ENCODE results near the gene KRTAP10-9.
"Not testable (repeated sequence)": the region's sequence is repeated elsewhere in the genome, so short reads cannot be mapped to it uniquely, and the experiment has no call there.

KRTAP10-9 gene

DNA sequence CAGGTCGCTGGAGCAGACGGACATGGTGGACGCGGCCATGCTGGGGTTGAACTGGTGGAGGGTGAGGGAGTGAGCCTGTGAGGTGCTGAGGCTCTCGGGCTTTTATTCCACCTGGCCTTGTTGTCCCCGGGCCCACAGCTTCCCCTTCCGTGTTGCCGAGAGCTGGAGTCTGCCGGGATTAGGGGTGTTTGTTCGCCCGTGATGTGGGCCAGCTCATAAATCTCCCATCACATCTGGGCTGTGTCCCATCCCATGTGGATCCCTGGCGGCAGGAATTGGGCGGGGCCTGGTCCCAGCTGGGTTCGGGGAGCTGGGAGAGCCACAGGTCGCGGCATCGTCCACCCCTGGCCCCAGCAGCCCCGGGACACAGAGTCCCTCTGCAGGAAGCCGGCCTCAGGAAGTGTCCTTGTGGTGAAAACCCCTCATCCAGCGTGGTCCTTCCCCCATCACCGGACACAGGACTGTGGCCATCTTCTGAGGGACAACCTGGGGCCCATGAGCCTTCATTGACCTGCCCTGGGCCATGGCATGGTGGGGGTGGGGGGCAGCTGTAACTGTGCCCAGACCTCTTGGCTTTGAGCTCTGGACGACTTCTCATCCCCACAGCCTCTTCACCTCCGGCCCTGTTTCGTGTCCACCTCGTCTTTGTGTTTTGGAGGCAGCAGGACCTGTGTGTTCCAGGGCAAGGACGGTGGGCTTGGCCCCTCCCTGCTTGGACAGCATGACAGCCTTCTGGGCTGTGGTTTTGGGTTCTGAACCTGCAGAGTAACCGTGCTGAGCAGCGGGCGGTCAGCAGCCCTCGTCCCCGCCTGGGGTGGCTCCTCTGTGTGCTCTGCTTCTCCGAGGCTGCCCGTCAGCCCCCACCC lies 34.2 kb upstream of the KRTAP10-9 start, which contains the start of gene KRTAP10-6:
KRTAP10-6 (minus strand) TSS at position 60 of the 866 bp plus-strand sequence; CDS start at position 39, 21 bp downstream.
- no peak for TF ChIP-seq POLR2A (IDR thresholded peaks at IDR 0.05; ENCODE audit: low read depth, low read length)
- FAIRE-seq: no peak
- DNase-seq (ENCODE audit: insufficient read length, low spot score): no peak

GRCh38 chr21:44593598-44594405 lies 33.1 kb upstream of the KRTAP10-9 start:
- no peak for DNase-seq (ENCODE audit: insufficient read length, low spot score)
- TF ChIP-seq POLR2A (IDR thresholded peaks at IDR 0.05; ENCODE audit: low read depth, low read length): no peak
- FAIRE-seq: no peak

DNA sequence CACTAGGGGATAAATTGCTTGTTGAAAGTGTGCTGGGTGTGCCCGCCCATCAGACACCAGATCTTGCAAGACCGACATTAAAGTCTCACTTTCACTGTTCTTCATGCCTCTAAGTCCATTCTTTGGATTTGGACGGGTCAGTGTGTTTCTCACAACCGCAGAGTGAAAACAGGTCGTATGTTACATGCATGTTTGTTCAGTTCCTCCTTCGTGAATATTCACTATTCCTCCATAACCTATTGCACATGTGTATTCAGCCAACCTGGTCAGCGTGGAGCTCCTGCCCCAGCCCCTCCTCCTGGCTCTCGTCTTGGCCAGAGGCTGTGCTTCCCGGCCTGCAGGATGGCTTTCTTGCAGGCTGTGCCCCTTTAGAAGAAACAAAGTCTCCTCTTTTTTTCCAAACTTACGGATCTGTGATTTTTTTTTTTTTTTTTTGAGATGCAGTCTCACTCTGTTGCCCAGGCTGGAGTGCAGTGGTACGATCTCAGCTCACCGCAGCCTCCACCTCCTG lies 32.4 kb upstream of the KRTAP10-9 start:
- DNase-seq (ENCODE audit: insufficient read length, low spot score) (no peak), FAIRE-seq (no peak)
- TF ChIP-seq POLR2A (IDR thresholded peaks at IDR 0.05; ENCODE audit: low read depth, low read length): no peak

GRCh38 chr21:44595524-44595923 lies 31.4 kb upstream of the KRTAP10-9 start:
- FAIRE-seq (no peak), DNase-seq (ENCODE audit: insufficient read length, low spot score) (no peak)
- TF ChIP-seq POLR2A (IDR thresholded peaks at IDR 0.05; ENCODE audit: low read depth, low read length): no peak

DNA sequence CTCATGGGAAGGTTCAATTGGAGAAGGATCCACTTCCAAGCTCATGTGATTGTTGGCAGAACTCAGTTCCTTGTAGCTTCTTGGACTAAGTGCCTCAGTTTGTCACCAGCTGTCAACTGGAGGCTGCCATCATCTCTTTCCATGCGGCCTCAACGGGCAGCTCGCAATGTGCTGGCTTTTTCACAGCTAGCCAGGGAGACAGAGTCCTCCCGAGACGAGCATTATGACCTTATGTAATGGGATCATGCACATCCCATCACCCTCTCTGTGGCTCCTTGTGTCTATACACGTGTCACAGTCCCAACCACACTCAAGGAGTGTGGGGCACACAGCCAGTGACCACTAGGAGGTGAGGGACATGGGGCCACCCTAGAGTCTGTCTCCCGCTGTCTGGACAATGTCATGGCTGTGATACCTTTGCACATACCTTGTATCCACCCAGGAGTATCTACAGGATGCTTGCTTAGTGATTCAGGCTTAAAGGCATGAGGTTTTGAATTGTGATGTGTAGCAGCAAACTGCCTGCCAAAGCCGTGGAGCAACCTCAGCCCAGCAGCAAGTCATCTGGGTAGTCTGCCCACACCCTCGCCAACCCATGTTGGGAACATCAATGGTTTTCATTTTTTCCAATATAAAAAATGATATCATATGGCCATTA lies 30.7 kb upstream of the KRTAP10-9 start:
- DNase-seq (ENCODE audit: insufficient read length, low spot score): no peak
- no peak for FAIRE-seq
- TF ChIP-seq POLR2A (IDR thresholded peaks at IDR 0.05; ENCODE audit: low read depth, low read length): no peak

GRCh38 chr21:44598061-44598460 lies 28.8 kb upstream of the KRTAP10-9 start:
- DNase-seq (ENCODE audit: insufficient read length, low spot score): no peak
- no peak for FAIRE-seq
- TF ChIP-seq POLR2A (IDR thresholded peaks at IDR 0.05; ENCODE audit: low read depth, low read length): no peak

DNA sequence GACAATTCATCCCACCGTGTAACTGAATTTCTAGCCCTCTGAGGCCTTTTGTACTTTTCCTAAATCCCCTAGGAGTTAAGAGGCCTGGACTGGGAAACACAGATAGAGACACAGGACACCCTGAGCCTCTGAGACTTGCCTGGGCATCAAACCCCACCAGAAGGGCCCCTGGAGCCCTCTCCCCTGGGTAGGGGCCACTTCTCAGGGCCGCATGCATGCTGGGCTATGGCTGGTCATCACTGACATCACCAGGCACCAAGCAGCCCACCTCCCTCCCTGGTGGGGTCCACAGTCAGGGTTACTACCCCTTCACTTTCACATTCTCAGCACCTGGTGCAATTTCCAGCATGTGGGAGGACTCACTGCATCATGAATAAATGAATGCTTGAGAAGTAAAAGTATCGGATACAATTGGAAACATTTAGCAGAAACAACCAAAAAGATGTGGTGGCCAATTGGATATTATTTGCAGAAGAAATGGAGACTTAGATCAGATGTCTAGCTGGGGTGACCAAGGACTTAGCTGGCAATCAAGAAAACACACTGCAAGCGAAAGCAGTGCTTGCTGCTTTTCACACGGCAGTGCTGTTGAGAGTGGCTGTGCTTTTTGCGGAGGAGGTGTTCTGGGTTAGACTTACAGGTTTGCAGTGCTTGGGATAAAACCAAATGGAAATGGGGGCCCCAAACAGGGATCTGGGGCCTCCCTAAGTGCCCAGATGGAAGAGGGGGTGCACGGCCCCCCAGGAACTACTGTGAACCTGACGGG lies 27.4 kb upstream of the KRTAP10-9 start:
- FAIRE-seq: no peak
- DNase-seq (ENCODE audit: insufficient read length, low spot score): no peak
- no peak for TF ChIP-seq POLR2A (IDR thresholded peaks at IDR 0.05; ENCODE audit: low read depth, low read length)

- FAIRE-seq; DNase-seq (ENCODE audit: insufficient read length, low spot score): not testable (repeated sequence)
Measured at GRCh38 chr21:44600118-44600978, 26.5 kb upstream of the KRTAP10-9 start, which contains the start of gene KRTAP10-7. TSS of gene KRTAP10-7 (plus strand) at chr21:44600597. CDS start at chr21:44600622, 25 bp downstream.

- not testable (repeated sequence) for DNase-seq (ENCODE audit: insufficient read length, low spot score); FAIRE-seq
Measured at GRCh38 chr21:44601091-44601490, 25.8 kb upstream of the KRTAP10-9 start.

GRCh38 chr21:44601596-44602462 lies 25.1 kb upstream of the KRTAP10-9 start:
- FAIRE-seq (no peak), DNase-seq (ENCODE audit: insufficient read length, low spot score) (no peak)
- TF ChIP-seq POLR2A (IDR thresholded peaks at IDR 0.05; ENCODE audit: low read depth, low read length): no peak

GRCh38 chr21:44602463-44602850 lies 24.4 kb upstream of the KRTAP10-9 start:
- DNase-seq (ENCODE audit: insufficient read length, low spot score): no peak
- no peak for TF ChIP-seq POLR2A (IDR thresholded peaks at IDR 0.05; ENCODE audit: low read depth, low read length)
- no peak for FAIRE-seq
